Activated B cell treated with CpG ODN at 0.5 μM for 24 hours (primary cell): ENCODE data around the gene FAM187B. TPM values are rescaled to one million over a fixed set of nuclear protein-coding genes. Genes with fewer than 3 reads are reported as not detected.

ENCODE experiments used
- ATAC-seq: fragments of 200-7000 bp; cut with Tn5 transposase; one replicate; pipeline ENCODE4 v1.10.0; 2021; ENCODE audit warnings: low read depth, mild to moderate bottlenecking, moderate library complexity
- CTCF ChIA-PET: fragments of 350-600 bp; sonication (Branson Sonifier 250); formaldehyde crosslinking; loops from one replicate; lab custom pipeline; 2021; ENCODE audit warnings: antibody characterized with exemption; lab: Charles Lee
- POLR2A ChIA-PET: fragments of 350-600 bp; sonication (Branson Sonifier 250); formaldehyde crosslinking; loops from one replicate; lab custom pipeline; 2021; ENCODE audit warnings: antibody characterized with exemption; lab: Charles Lee
- DNase-seq: peaks from one replicate; pipeline ENCODE4 v3.0.0; 2022
- H3K27ac Mint-ChIP-seq: one replicate; pipeline ENCODE4 v1.8.0; 2020; ENCODE audit warnings: mixed read lengths
- H3K27me3 Mint-ChIP-seq: one replicate; pipeline ENCODE4 v1.8.0; 2021; ENCODE audit warnings: mixed read lengths
- H3K36me3 Mint-ChIP-seq: one replicate; pipeline ENCODE4 v1.8.0; 2021; ENCODE audit warnings: low read depth, mixed read lengths
- H3K4me1 Mint-ChIP-seq: one replicate; pipeline ENCODE4 v1.8.0; 2021; ENCODE audit warnings: mixed read lengths
- H3K4me3 Mint-ChIP-seq: one replicate; pipeline ENCODE4 v1.8.0; 2020; ENCODE audit warnings: mild to moderate bottlenecking, mixed read lengths
- H3K9me3 Mint-ChIP-seq: one replicate; pipeline ENCODE4 v1.8.0; 2020; ENCODE audit warnings: mixed read lengths
- CTCF ChIP-seq: fragments of 200-600 bp; IDR thresholded peaks from one replicate; pipeline ENCODE4 v1.8.0; 2022; ENCODE audit warnings: antibody characterized with exemption, mild to moderate bottlenecking
- intact Hi-C: fragments of 100-400 bp; cut with micrococcal nuclease; formaldehyde crosslinking; loops from one replicate; pipeline ENCODE4 v1.15.1; 2024
- total RNA-seq: library from RNA; stranded (reverse); gene quantifications from 2 replicates; pipeline ENCODE4 v1.2.3, GENCODE V29; 2022

Gene FAM187B
- total RNA-seq, 1 donor from 2014 or later = not detected

- TF ChIP-seq CTCF = no peak
- peaks cover 60% of the 10 kb centered on the region for H3K4me1 Mint-ChIP-seq
- intact Hi-C loops = no loop called here
- no peaks in the 10 kb centered on the region for H3K9me3 Mint-ChIP-seq
- no peaks in the 10 kb centered on the region for H3K36me3 Mint-ChIP-seq
- no peak overlapping the region for H3K4me3 Mint-ChIP-seq
- H3K27me3 Mint-ChIP-seq = no peaks in the 10 kb centered on the region
- H3K27ac Mint-ChIP-seq = peak overlapping the region; percentile 98
- DNase-seq (no peak), ATAC-seq (no peak)
- ChIA-PET CTCF (interaction anchor here (0.8 to 3.1 kb wide), 10 partner anchors 10 to 172 kb away, joined by 3 to 27 read pairs (median 4); partner anchors contain the start of genes FXYD3, FXYD5 and FXYD7), POLR2A (interaction anchor here (0.7 to 6.8 kb wide), 6 partner anchors 10 to 81 kb away, joined by 3 to 63 read pairs (median 16); partner anchors contain the start of gene FXYD5)
Observed at GRCh38 chr19:35216016-35216832, 12.3 kb downstream of the FAM187B start.

GRCh38 chr19:35214766-35215422, 13.6 kb downstream of the FAM187B start:
- H3K36me3 Mint-ChIP-seq = no peaks in the 10 kb centered on the region
- H3K4me3 Mint-ChIP-seq = no peak overlapping the region
- peak overlapping the region; percentile 98 for H3K27ac Mint-ChIP-seq
- intact Hi-C loops = loop anchor here (1.0 to 5.0 kb wide), 9 partner anchors 9 to 687 kb away; partner anchors contain the start of genes FFAR1, FXYD5, HCST and NFKBID
- no peak for TF ChIP-seq CTCF
- ATAC-seq (no peak), DNase-seq (no peak)
- no peaks in the 10 kb centered on the region for H3K27me3 Mint-ChIP-seq
- peaks cover 71% of the 10 kb centered on the region for H3K4me1 Mint-ChIP-seq
- H3K9me3 Mint-ChIP-seq = no peaks in the 10 kb centered on the region
- CTCF ChIA-PET = interaction anchor here (1.1 to 3.1 kb wide), 5 partner anchors 9 to 148 kb away, joined by 3 to 27 read pairs (median 5); partner anchors contain the start of genes FXYD3 and FXYD7
- POLR2A ChIA-PET = interaction anchor here (0.6 to 6.8 kb wide), 14 partner anchors 9 to 247 kb away, joined by 3 to 63 read pairs (median 6); partner anchors contain the start of genes FFAR1 and FXYD5

DNA sequence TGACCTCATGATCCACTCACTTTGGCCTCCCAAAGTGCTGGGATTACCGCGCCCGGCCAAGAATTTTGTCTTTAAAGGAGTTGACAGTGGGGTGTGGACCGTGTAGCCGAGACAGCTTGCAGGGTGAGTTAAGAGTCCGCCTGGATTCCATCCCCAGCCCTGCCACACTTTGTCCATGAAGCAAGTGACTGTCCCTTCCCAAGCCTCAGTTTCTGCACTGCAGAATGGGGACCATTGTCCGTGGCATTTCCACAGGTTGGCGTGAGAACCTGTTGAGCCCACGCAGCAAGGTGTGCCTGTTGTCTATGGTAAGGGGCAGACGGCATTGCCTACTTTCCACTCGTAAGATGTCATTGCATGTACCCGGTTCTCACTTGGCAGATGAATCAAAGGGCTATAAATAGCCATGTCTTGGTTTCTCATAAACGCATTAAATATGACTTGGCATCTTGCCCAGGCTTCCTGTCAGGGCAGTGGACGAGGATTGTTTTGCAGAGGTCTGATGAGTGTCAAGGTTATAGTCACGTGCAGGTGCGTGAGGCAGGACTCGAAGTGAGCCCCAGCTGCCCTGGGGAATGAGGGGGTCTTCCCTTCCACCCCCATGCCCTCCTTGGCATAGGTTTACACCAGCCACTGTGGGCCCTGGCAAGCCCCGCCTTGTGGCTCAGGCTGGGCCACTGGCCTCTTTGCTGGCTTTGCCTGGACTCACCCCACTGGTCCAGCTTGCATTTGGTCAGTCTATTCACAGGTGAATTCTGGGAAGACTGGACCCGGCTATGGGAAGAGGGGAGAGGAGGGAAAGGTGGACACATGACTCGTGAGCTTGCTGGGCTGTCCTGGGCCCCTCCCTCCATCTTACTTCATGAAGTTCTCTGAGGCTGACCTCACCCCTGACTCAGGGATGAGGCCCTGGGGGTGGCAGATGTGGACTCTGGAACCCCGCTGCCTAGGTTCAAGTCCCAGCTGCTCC, 14.6 kb downstream of the FAM187B start:
- POLR2A ChIA-PET = interaction anchor here (0.5 to 6.8 kb wide), 21 partner anchors 8 to 248 kb away, joined by 3 to 63 read pairs (median 4); partner anchors contain the start of genes FFAR1 and FXYD5
- intact Hi-C loops = loop anchor here (1.0 to 5.0 kb wide), 9 partner anchors 8 to 688 kb away; partner anchors contain the start of genes FFAR1, FXYD5, HCST and NFKBID
- CTCF ChIA-PET = interaction anchor here (0.9 to 1.7 kb wide), 2 partner anchors 8 to 14 kb away, joined by 3 to 5 read pairs; no protein-coding TSS in a partner anchor

More for the DNA sequence above, 14.6 kb downstream of the FAM187B start:
- H3K27me3 Mint-ChIP-seq = no peaks in the 10 kb centered on the region
- H3K9me3 Mint-ChIP-seq = no peaks in the 10 kb centered on the region
- H3K4me3 Mint-ChIP-seq = peak overlapping the region; percentile 65
- no peak for TF ChIP-seq CTCF
- H3K36me3 Mint-ChIP-seq = no peaks in the 10 kb centered on the region
- DNase-seq (peak; percentile 74), ATAC-seq (peak; percentile 75)
- peak overlapping the region; percentile 98 for H3K27ac Mint-ChIP-seq
- H3K4me1 Mint-ChIP-seq = peaks cover 79% of the 10 kb centered on the region
